Skin of body (tissue), 2 donors: Measurements from ENCODE around the gene FZD8. TPM values are rescaled to one million over a fixed set of nuclear protein-coding genes. Genes with fewer than 3 reads are reported as not detected.

Source experiments
- DNase-seq: peaks from one replicate; lab custom pipeline; 2025; lab: John Stamatoyannopoulos, UW
- total RNA-seq: library from RNA; depleted of rRNA; stranded (reverse); fragments of >200 nt; gene quantifications from one replicate; pipeline ENCODE4 v1.2.3, GENCODE V29; 2014

FZD8 gene
- total RNA-seq, 1 donor from 2014 or later: 7.6 TPM

GRCh38 chr10:35640951-35641675 is 983 bp downstream of the FZD8 start:
- peak; percentile 9 for DNase-seq

DNA sequence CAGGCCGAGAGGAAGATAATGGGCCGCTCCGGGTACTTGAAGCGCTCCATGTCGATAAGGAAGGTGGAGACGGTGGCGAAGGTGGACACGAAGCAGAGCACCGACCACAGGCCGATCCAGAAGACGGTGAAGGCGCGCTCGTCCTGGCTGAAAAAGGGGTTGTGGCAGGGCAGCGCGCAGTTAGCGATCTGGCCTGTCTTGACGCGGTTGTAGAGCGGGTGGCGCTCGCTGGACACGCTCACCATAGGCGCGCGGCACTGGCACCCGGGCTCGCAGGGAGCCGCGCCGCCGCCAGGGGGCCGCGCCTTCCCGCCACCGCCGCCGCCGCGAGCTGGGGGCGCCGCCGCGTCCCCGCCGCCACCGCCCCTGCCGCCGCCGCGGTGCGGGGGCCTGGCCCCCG is 1.6 kb downstream of the FZD8 start:
- no peak for DNase-seq

DNA sequence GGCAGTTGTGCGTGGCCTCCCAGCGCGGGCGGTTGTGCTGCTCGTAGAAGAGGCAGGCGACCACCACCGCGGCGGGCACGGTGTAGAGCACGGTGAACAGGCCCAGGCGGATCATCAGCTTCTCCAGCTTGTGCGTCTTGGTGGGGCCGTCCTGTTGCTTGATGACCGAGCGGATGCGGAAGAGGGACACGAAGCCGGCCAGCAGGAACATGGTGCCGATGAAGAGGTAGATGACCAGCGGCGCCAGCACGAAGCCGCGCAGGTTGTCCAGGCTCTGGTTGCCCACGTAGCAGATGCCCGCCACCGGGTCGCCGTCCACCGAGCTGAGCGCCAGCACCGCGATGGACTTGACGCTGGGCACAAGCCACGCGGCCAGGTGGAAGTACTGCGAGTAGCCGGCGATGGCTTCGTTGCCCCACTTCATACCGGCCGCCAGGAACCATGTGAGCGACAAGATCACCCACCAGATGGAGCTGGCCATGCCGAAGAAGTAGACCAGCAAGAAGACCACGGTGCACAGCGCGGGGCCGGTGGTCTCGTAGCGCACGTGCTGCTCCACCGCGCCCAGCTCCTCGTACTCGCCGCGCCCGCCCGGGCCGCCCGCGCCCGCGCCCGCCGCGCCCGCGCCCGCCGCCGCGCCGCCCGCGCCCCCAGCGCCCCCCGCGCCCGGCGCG is 2.2 kb downstream of the FZD8 start:
- DNase-seq: no peak

GRCh38 chr10:35639021-35639727 is 2.9 kb downstream of the FZD8 start:
- no peak for DNase-seq

DNA sequence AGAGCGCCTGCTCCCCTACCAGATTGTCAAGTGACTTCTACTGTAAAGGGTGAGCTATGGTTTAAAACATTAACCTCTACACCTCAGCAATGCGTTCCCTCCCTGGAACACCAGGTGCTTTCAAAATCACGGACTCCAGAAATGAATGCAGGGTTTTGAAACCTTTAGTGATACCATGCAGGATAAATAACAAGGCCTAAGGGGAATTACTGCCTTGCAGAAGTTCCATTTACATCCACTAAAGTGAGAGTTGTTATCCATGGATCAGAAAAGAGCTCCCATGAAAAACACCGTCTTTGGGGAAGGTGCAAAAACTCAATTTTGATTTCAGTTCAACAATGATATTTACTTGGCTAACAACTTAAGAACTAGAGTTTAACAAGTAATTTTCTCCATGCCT is 4.0 kb downstream of the FZD8 start:
- no peak for DNase-seq

- no peak for DNase-seq
Measured at GRCh38 chr10:35637462-35637861, 4.6 kb downstream of the FZD8 start.

DNA sequence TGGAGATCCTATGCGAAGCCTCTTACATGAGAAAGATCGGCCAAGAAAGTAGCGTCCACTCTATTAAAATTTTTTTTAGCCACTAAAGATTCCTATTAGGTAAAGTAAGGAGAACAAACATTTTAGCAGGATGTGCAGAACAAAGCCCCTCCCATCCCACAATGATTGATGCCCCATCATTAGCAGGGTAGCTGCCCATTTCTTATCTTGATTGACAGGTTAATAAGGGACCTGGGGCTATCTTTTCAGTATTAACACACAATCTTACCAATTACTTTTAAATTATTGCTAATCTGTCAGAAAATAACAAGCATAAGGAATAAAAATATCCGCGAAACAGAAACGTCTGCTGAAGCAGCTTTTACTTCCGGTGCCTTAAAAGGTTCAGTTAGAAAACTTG is 5.1 kb downstream of the FZD8 start:
- no peak for DNase-seq

- DNase-seq: peak; percentile 60
Measured at GRCh38 chr10:35635576-35635975, 6.5 kb downstream of the FZD8 start.

DNA sequence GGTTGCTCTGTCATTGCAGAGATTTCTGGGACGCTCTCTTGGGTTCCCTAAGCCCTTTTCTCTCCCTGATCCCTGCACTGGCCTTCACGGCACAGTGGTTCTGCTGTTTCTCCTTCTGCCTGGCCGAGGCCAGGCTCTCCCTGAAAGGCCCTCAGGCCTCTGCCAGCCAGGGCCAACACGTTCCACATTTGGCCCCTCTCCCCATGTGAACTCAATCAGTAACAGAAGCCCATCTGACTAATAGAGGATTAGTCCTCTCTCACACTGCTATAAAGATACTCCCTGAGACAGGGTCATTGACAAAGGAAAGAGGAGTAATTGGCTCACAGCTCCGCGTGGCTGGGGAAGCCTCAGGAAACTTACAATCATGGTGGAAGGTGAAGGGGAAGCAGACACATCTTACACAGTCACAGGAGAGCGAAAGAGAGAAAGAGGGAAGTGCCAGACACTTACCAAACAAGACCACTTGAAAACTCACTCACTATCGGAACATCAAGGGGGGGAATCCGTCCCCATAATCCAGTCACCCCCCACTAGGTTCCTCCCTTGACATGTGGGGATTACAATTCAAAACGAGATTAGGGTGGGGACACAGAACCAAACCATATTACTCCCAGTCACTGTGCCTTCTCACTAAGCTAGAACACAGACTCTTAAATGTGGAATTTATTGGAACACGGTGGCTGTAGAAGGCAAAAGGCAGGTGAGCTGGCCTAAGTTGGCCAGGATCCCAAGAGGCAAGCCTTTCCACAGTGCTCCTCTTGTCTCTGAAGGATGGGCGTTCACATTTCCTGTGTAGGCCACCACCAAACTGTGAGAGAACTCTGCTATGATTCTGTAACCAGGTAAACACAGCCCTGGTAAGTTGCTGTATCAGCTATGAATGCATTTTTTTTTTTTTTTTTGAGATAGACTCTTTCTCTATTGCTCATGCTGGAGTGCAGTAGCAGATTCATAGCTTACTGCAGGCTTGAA is 8.8 kb downstream of the FZD8 start:
- DNase-seq: no peak

DNA sequence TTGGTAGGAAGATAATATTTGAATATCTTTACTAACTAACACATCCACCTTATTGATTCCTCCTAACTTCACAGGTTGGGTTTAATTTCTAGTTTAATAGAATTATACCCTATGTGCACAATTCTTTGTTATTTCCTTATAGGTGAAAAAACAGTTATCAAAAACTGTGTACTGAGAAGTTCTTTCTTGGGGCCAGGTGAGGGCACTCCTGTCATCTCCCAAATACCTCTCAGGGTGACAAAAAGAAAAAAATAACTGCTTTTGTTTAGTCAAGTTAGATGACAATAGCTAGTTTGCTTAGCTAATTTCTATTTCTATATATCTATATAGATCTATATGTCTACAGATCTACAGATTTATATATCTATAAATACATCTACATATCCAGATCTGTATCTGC is 10.1 kb downstream of the FZD8 start:
- no peak for DNase-seq

DNA sequence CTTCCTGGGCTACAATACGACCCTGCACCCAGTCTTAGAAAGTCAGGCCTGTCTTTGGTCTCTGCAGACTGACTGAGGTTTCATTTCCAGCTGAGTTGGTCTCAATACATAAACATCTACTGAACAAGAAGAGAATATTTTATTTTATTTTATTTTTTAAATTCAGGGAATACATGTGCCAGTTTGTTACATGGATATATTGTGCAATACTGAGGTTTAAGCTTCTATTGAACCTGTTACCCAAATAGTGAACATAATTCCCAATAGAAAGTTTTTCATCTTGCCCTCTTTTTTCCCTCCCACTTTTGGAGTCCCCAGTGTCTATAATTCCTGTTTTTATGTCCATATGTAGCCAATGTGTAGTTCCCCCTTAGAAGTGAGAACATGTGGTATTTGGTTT is 10.7 kb downstream of the FZD8 start:
- DNase-seq: no peak

- no peak for DNase-seq
Measured at GRCh38 chr10:35626971-35627507, 15.1 kb downstream of the FZD8 start.

DNA sequence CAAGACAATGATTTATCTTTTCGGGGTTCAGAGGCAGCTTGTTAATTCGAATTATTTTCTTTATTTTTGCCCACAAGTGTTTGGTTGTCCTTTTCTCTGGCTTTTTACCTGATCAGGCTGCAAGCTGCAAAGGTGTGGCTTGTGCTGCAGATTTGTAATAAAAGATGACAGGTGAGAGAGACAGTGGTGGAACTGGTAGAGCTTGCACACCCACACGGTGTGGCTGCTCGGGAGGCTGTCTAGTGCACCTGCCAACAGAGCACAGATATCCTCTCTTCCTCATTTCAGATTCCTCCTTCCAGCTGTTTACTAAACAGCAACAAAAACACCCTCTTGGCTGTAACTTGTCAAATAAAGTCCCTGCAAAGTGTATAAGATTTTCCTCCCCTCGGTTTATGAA is 27.8 kb downstream of the FZD8 start:
- DNase-seq: no peak

GRCh38 chr10:35613597-35614226 is 28.4 kb downstream of the FZD8 start:
- DNase-seq: no peak

GRCh38 chr10:35613107-35613440 is 29.0 kb downstream of the FZD8 start:
- DNase-seq: no peak

DNA sequence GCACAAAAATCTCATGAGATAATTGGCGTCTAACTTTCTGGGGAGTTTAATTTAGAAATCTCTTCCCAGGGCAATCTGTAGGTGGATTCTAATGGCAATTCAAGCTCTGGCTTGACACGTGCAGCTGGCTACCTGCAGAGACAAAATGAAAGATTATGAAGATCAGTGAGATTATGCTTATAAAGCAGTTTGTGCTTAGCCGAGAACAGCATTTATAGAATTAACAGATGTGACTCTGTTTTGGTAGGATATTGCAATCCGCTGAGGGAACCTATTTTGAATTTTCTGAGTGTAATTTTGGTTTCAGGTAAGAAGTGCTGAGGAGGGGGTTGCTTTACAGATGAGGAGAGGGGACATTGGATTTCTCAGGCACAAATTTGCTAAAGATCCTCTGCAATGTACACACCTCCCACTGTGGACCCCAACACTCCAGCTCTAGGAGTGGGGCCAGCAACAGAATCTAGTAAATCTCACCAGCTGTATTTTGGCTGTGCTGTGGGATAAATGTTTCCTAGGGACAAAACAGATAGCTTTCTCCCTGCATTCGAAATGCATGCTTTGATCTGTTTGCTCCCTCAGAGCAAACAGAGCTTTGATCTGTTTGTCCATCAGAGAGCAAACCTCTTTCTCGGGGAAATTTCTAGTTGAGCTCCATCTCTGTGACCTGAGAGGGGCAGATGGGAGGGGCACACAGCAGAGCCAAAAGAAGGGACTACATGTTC is 29.6 kb downstream of the FZD8 start:
- no peak for DNase-seq

DNA sequence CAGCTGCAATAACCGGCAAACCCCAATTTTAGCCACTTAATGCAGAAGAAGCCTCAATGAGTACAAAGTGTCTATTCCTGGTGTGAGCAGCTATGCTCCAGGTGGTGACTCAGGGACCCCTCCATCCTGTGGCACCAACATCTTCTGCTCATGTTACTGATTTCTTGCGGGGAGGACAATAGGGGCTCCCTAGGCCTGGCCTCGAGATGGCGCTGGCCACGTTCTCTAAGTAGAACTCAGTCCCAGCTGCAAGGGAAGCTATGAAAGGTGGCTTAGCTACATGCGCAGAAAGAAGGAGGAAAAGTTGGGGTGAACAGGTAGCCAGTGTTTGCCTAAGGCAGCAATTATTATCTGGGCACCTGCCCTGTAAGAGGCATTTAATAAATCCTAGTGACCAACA is 30.3 kb downstream of the FZD8 start:
- DNase-seq: no peak

GRCh38 chr10:35608328-35608672 is 33.8 kb downstream of the FZD8 start:
- DNase-seq: no peak

GRCh38 chr10:35607475-35608327 is 34.4 kb downstream of the FZD8 start:
- DNase-seq: no peak
